Testis (tissue), 3 donors: ENCODE results near the gene CTCF. TPM values are rescaled to one million over a fixed set of nuclear protein-coding genes. Genes with fewer than 3 reads are reported as not detected.
A peak's percentile ranks its signal among the peaks of the same experiment; 100 is the strongest.

ENCODE experiments used
- DNase-seq: peaks from one replicate; pipeline ENCODE4 v3.0.0-alpha.2; 2019
- H3K27ac ChIP-seq, 2 donors: fragments of 200-600 bp; sonication (generic); one replicate each; pipeline ENCODE4 v1.5.1; 2019
- H3K27me3 ChIP-seq: fragments of 200-600 bp; sonication (generic); one replicate; pipeline ENCODE4 v1.5.1; 2019
- H3K36me3 ChIP-seq: fragments of 200-600 bp; sonication (generic); one replicate; pipeline ENCODE4 v1.5.1; 2017; ENCODE audit warnings: low read depth; ENCODE audit errors: missing control alignments
- H3K4me1 ChIP-seq: fragments of 200-600 bp; sonication (generic); one replicate; pipeline ENCODE4 v1.5.1; 2019
- H3K4me3 ChIP-seq, 2 donors: fragments of 200-600 bp; sonication (generic); one replicate each; pipeline ENCODE4 v1.5.1; 2017 to 2019
- H3K9me3 ChIP-seq: fragments of 200-600 bp; sonication (generic); one replicate; pipeline ENCODE4 v1.5.1; 2017
- POLR2A ChIP-seq: fragments of 450-650 bp; IDR thresholded peaks from one replicate; pipeline ENCODE4 v1.6.1; 2017; ENCODE audit warnings: antibody characterized with exemption, mild to moderate bottlenecking, moderate library complexity
- WGBS, 2 donors: methylation state at CpG; one replicate each; pipeline ENCODE4 v1.1.5; 2018; 5-methylcytosine and 5-hydroxymethylcytosine counted together
- intact Hi-C: fragments of 100-400 bp; cut with DNase I; formaldehyde crosslinking; loops from one replicate; pipeline ENCODE4 v1.15.1; 2023; ENCODE audit warnings: low total_unique reads
- polyA plus RNA-seq: library from polyadenylated mRNA; stranded (reverse); fragments of 350-450 nt; fragmentation: Illumina TruSeq; extraction: RNeasy Lipid Tissue Mini Kit (QIAGEN cat#74804); gene quantifications from one replicate; pipeline ENCODE4 v1.2.3, GENCODE V29; 2014; ENCODE audit warnings: low read depth, low replicate concordance; ENCODE audit not compliant: insufficient read depth
- total RNA-seq, 2 donors: library from RNA; depleted of rRNA; stranded (reverse); fragments of >200 nt; gene quantifications; one replicate each; pipeline ENCODE4 v1.2.3, GENCODE V29; 2016
- TF ChIP-seq, protein P1 (sequence below), 3 experiments: fragments of 450-650 bp in 2 of 3; fragments of 200-600 bp in 1 of 3; sonication (generic) in 1 of 3; IDR thresholded peaks; one replicate each; pipeline ENCODE4 v1.5.1; 2016 to 2019; ENCODE audit warnings: antibody characterized with exemption in 3 of 3, mild to moderate bottlenecking in 2 of 3, moderate library complexity in 1 of 3

Gene CTCF
- total and polyA plus RNA-seq, 3 donors from 2014 or later = 25.9 to 47.0 (median 45.5) TPM

GRCh38 chr16:67563708-67564468 lies 1.6 kb downstream of the CTCF start:
- DNase-seq = no peak
- no peaks in the 10 kb centered on the region for H3K36me3 ChIP-seq
- H3K27me3 ChIP-seq = no peaks in the 10 kb centered on the region
- no peaks in the 10 kb centered on the region for H3K9me3 ChIP-seq
- intact Hi-C loops = no loop called here
- H3K4me3 ChIP-seq = peak overlapping the region; percentile 91 to 99
- WGBS, 2 donors = 2 to 4% methylated on average over 20 of the region's 20 CpGs
- H3K4me1 ChIP-seq = peaks cover 15% of the 10 kb centered on the region
- peak overlapping the region; percentile 98 to 99 for H3K27ac ChIP-seq
- TF ChIP-seq, protein P1, sequence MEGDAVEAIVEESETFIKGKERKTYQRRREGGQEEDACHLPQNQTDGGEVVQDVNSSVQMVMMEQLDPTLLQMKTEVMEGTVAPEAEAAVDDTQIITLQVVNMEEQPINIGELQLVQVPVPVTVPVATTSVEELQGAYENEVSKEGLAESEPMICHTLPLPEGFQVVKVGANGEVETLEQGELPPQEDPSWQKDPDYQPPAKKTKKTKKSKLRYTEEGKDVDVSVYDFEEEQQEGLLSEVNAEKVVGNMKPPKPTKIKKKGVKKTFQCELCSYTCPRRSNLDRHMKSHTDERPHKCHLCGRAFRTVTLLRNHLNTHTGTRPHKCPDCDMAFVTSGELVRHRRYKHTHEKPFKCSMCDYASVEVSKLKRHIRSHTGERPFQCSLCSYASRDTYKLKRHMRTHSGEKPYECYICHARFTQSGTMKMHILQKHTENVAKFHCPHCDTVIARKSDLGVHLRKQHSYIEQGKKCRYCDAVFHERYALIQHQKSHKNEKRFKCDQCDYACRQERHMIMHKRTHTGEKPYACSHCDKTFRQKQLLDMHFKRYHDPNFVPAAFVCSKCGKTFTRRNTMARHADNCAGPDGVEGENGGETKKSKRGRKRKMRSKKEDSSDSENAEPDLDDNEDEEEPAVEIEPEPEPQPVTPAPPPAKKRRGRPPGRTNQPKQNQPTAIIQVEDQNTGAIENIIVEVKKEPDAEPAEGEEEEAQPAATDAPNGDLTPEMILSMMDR (IDR thresholded peaks at IDR 0.05) = no peak
- TF ChIP-seq POLR2A = no peak

GRCh38 chr16:67565470-67566100 lies 3.3 kb downstream of the CTCF start:
- no peaks in the 10 kb centered on the region for H3K27me3 ChIP-seq
- intact Hi-C loops = no loop called here
- peaks cover 15% of the 10 kb centered on the region for H3K4me1 ChIP-seq
- TF ChIP-seq, protein P1 (IDR thresholded peaks at IDR 0.05) = no peak
- no peak for TF ChIP-seq POLR2A
- no peak overlapping the region for H3K27ac ChIP-seq
- WGBS, 2 donors = 77 to 78% methylated on average over 8 of the region's 8 CpGs
- no peaks in the 10 kb centered on the region for H3K9me3 ChIP-seq
- DNase-seq = no peak
- no peaks in the 10 kb centered on the region for H3K36me3 ChIP-seq
- H3K4me3 ChIP-seq = no peak overlapping the region

- H3K27ac ChIP-seq = no peak overlapping the region
- 89 to 95% methylated on average over 2 of the region's 2 CpGs for WGBS, 2 donors
Observed at GRCh38 chr16:67571464-67571863, 9.1 kb downstream of the CTCF start.

DNA sequence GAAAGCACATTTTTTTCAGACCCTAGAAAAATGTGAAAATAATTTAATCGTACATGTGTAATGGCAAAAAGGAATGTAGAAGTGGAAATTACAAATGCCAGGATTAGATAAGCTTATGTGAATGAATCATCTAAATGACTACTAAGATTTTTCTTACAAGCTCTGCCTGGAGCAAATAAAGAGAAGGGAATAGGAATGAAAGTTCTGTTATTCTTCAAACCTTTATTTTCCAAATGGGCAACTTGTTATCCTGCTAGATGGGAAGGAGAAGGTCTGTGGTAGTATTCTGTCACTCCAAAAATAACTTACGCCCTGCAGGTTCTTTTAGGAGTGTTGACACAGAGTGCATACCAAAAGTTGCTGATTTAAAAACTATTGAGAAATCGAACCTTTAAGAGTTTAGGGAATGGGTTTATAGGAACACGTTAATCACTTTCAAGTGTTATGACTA lies 9.7 kb downstream of the CTCF start:
- DNase-seq = no peak
- no peak overlapping the region for H3K27ac ChIP-seq
- H3K4me3 ChIP-seq = no peak overlapping the region
- no peaks in the 10 kb centered on the region for H3K36me3 ChIP-seq
- TF ChIP-seq, protein P1 (IDR thresholded peaks at IDR 0.05) = no peak
- no peak for TF ChIP-seq POLR2A
- no peaks in the 10 kb centered on the region for H3K4me1 ChIP-seq
- intact Hi-C loops = loop anchor here (5.0 kb wide), 1 partner anchor 85 kb away; no protein-coding TSS in a partner anchor
- no peaks in the 10 kb centered on the region for H3K27me3 ChIP-seq
- WGBS, 2 donors = 67 to 77% methylated on average over 4 of the region's 4 CpGs
- H3K9me3 ChIP-seq = no peaks in the 10 kb centered on the region

More at GRCh38 chr16:67571464-67571863, 9.1 kb downstream of the CTCF start:
- intact Hi-C loops = loop anchor here (5.0 kb wide), 1 partner anchor 86 kb away; no protein-coding TSS in a partner anchor
- H3K27me3 ChIP-seq = no peaks in the 10 kb centered on the region
- H3K4me3 ChIP-seq = no peak overlapping the region
- no peak for DNase-seq
- H3K36me3 ChIP-seq = no peaks in the 10 kb centered on the region
- no peaks in the 10 kb centered on the region for H3K4me1 ChIP-seq
- H3K9me3 ChIP-seq = no peaks in the 10 kb centered on the region
- no peak for TF ChIP-seq POLR2A
- TF ChIP-seq, protein P1 (IDR thresholded peaks at IDR 0.05) = no peak
